Endothelial cell of umbilical vein (primary cell): ENCODE data around the gene NUPR1. TPM values are rescaled to one million over a fixed set of nuclear protein-coding genes. Genes with fewer than 3 reads are reported as not detected.

Source experiments
- BruUV-seq: library from RNA; stranded (reverse); fragments of 400-500 nt; replicated peaks from 2 replicates; lab custom pipeline; 2021; lab: Mats Ljungman, UMichigan
- CTCF ChIA-PET: fragments of 300-600, 350-600 bp; sonication (Branson Sonifier 250); formaldehyde crosslinking; loops from one replicate; lab custom pipeline; 2021; ENCODE audit warnings: antibody characterized with exemption, inconsistent platforms; lab: Charles Lee
- POLR2A ChIA-PET: fragments of 300-600, 350-600 bp; sonication (Branson Sonifier 250); formaldehyde crosslinking; loops from one replicate; lab custom pipeline; 2021; ENCODE audit warnings: antibody characterized with exemption, inconsistent platforms; lab: Charles Lee
- DNase-seq: peaks from one replicate; pipeline ENCODE4 v3.0.0-alpha.2; 2011; ENCODE audit warnings: low read depth, low spot score
- FAIRE-seq: peaks from 2 replicates; lab custom pipeline; 2011; peaks lifted over from hg19 to GRCh38; lab: Jason Lieb, UNC
- H2AFZ ChIP-seq: 2 replicates; pipeline ENCODE4 v1.6.0; 2012; ENCODE audit warnings: low read depth, low read length, control low read depth, inconsistent platforms
- H3K27ac ChIP-seq: 2 replicates; pipeline ENCODE4 v1.5.1; 2011; ENCODE audit warnings: low read depth, mild to moderate bottlenecking, control low read depth, low read length, moderate library complexity; ENCODE audit not compliant: insufficient read depth
- H3K27me3 ChIP-seq, 2 experiments: 2 replicates each; pipeline versions ENCODE4 v1.6.0 to v1.6.1; 2011; ENCODE audit warnings: low read length in 2 of 2, mixed read lengths in 1 of 2; ENCODE audit not compliant: control insufficient read depth in 2 of 2, insufficient read depth in 2 of 2
- H3K36me3 ChIP-seq, 2 experiments: 2 replicates in 1 of 2; 3 replicates in 1 of 2; pipeline ENCODE4 v1.5.1; 2011; ENCODE audit warnings: low read length in 2 of 2, mild to moderate bottlenecking in 1 of 2, moderate library complexity in 1 of 2; ENCODE audit not compliant: control insufficient read depth in 2 of 2, insufficient read depth in 2 of 2; ENCODE audit errors: extremely low read depth in 1 of 2
- H3K4me1 ChIP-seq: 3 replicates; pipeline ENCODE4 v1.5.1; 2011; ENCODE audit warnings: mild to moderate bottlenecking, low read length; ENCODE audit not compliant: control insufficient read depth, insufficient read depth; ENCODE audit errors: extremely low read depth
- H3K4me2 ChIP-seq: 2 replicates; pipeline ENCODE4 v1.6.1; 2011; ENCODE audit warnings: low read length, control low read depth, mixed read lengths; ENCODE audit not compliant: insufficient read depth
- H3K4me3 ChIP-seq, 3 experiments: fragments of 200-600 bp in 1 of 3; sonication (generic), shearing (Covaris generic) in 1 of 3; replicated peaks in 1 of 3; 2 replicates each; pipeline ENCODE4 v1.5.1; 2011 to 2016; ENCODE audit warnings: control low read depth in 3 of 3, low read length in 3 of 3, mild to moderate bottlenecking in 2 of 3, inconsistent platforms in 1 of 3, low read depth in 1 of 3, moderate library complexity in 1 of 3; ENCODE audit not compliant: insufficient read depth in 1 of 3
- H3K79me2 ChIP-seq: 2 replicates; pipeline ENCODE4 v1.6.0; 2012; ENCODE audit warnings: low read length, inconsistent platforms; ENCODE audit not compliant: control insufficient read depth, insufficient read depth
- H3K9ac ChIP-seq: replicated peaks from 2 replicates; pipeline ENCODE3; 2011; ENCODE audit warnings: low read length, control low read depth; ENCODE audit not compliant: insufficient read depth; ENCODE audit errors: extremely low read depth
- H3K9me1 ChIP-seq: replicated peaks from 3 replicates; pipeline ENCODE4 v1.6.0; 2011; ENCODE audit warnings: mild to moderate bottlenecking, low read length; ENCODE audit not compliant: control insufficient read depth, insufficient read depth; ENCODE audit errors: extremely low read depth
- H3K9me3 ChIP-seq: replicated peaks from 2 replicates; pipeline ENCODE4 v1.5.1; 2012; ENCODE audit warnings: low read length, inconsistent platforms; ENCODE audit not compliant: control insufficient read depth, insufficient read depth
- H4K20me1 ChIP-seq: replicated peaks from 2 replicates; pipeline ENCODE3; 2011; ENCODE audit warnings: mild to moderate bottlenecking, low read length; ENCODE audit not compliant: control insufficient read depth, insufficient read depth; ENCODE audit errors: extremely low read depth
- CTCF ChIP-seq, 2 donors: IDR thresholded peaks; 1 replicate in 1 of 2; 2 replicates in 1 of 2; pipeline ENCODE4 v1.5.1; 2011; ENCODE audit warnings: low read length in 2 of 2, mild to moderate bottlenecking in 2 of 2, moderate library complexity in 2 of 2, control low read depth in 1 of 2, inconsistent platforms in 1 of 2, low read depth in 1 of 2; ENCODE audit not compliant: insufficient read depth in 1 of 2; ENCODE audit errors: extremely low read depth in 1 of 2
- EZH2 ChIP-seq: IDR thresholded peaks from 2 replicates; pipeline ENCODE4 v1.6.1; 2012; ENCODE audit warnings: borderline replicate concordance, low read depth, mild to moderate bottlenecking, moderate library complexity, low read length, inconsistent platforms; ENCODE audit not compliant: severe bottlenecking
- FOS ChIP-seq: IDR thresholded peaks from 2 replicates; pipeline ENCODE4 v1.6.1; 2011; ENCODE audit warnings: mild to moderate bottlenecking, low read length, moderate library complexity, borderline replicate concordance; ENCODE audit not compliant: insufficient read depth
- GATA2 ChIP-seq: IDR thresholded peaks from 2 replicates; pipeline ENCODE4 v1.7.0; 2011; ENCODE audit warnings: low read depth, mild to moderate bottlenecking, moderate library complexity, mixed read lengths, low read length; ENCODE audit not compliant: insufficient read length, insufficient read depth
- JUN ChIP-seq: IDR thresholded peaks from 2 replicates; pipeline ENCODE4 v1.6.1; 2011; ENCODE audit warnings: borderline replicate concordance, low read depth; ENCODE audit not compliant: insufficient read length, insufficient read depth
- MAX ChIP-seq: IDR thresholded peaks from 2 replicates; pipeline ENCODE4 v1.6.1; 2011; ENCODE audit not compliant: insufficient read depth, insufficient read length
- MYC ChIP-seq: IDR thresholded peaks from one replicate; pipeline ENCODE4 v1.6.1; 2011; ENCODE audit warnings: mild to moderate bottlenecking, low read depth, low read length
- POLR2A ChIP-seq: IDR thresholded peaks from 2 replicates; pipeline ENCODE4 v1.6.1; 2012; ENCODE audit warnings: low read depth, mild to moderate bottlenecking, control low read depth, low read length
- POLR2AphosphoS5 ChIP-seq: IDR thresholded peaks from 2 replicates; pipeline ENCODE4 v1.6.1; 2012; ENCODE audit warnings: low read depth, mild to moderate bottlenecking, control low read depth, low read length, moderate library complexity; ENCODE audit not compliant: insufficient read depth
- dilution Hi-C: fragments of 300-500 bp; cut with MboI; formaldehyde crosslinking; loops from one replicate; pipeline ENCODE4 v1.15.0; 2019; ENCODE audit warnings: low sequenced_read_pairs; ENCODE audit not compliant: extremely low pct_ligation_motif_present
- intact Hi-C: fragments of 100-400 bp; cut with micrococcal nuclease; formaldehyde crosslinking; loops from one replicate; pipeline ENCODE4 v1.10.0; 2022
- polyA plus RNA-seq, 4 experiments: library from polyadenylated mRNA; depleted of rRNA in 3 of 4; stranded (reverse) in 3 of 4; unstranded in 1 of 4; fragments of >200 nt; gene quantifications; 2 replicates each; pipeline versions ENCODE4 v1.2.1 to v1.2.3, GENCODE V29; 2011 to 2012; ENCODE audit warnings: missing spikeins in 1 of 4
- total RNA-seq: library from RNA; stranded (reverse); gene quantifications from 2 replicates; pipeline ENCODE4 v1.2.3, GENCODE V29; 2021

Gene NUPR1
- total and polyA plus RNA-seq, 2 donors (not counting 3 experiments of a cell fraction or from before 2014, with no cell fraction given) = 1.8 to 4.9 TPM

DNA sequence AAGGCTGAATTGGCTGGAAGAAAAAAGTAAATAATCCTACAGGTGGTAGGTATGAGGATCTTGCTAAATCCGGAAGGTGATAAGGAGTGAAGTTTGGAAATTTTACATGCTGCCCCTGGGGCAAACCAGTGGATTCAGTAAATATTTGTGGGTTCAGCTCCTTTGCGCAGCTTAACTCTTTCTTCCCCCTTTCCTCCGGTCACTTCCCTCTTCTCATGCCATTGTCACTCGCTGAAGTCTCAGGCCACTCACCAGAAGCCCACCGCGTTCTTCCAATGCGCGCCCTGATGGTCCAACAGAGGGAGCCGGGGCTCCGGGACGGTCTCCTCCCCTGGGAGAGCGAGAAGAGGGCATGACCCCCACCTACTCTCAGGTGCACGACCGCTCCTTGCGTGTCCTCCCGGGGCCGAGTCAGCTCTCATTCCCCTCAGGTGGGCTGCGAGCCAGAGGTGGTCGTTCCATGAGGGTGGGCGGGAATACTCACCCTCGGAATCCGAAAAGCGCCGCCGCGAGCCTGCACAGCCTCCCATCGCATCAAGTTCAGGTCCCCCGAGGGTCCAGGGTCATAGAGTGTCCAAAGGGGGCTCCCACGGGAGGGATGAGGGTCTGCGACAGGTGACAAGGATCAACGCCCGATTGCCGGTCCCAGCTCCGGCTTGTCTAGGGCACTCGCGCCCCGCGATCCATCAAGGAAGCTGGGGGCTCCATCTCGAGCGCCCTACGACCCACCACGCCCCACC, 47.4 kb downstream of the NUPR1 start:
- Histone ChIP-seq H3K27ac (peak overlapping the region; percentile 33), H2AFZ (peak overlapping the region; percentile 95), H3K36me3 (peaks cover 0 to 9% of the 10 kb centered on the region in 2 experiments), H3K9ac (peak overlapping the region; percentile 88), H3K9me3 (no peaks in the 10 kb centered on the region), H3K79me2 (peaks cover 3% of the 10 kb centered on the region), H4K20me1 (no peaks in the 10 kb centered on the region), H3K4me1 (peaks cover 2% of the 10 kb centered on the region), H3K9me1 (no peaks in the 10 kb centered on the region), H3K27me3 (no peaks in the 10 kb centered on the region), H3K4me2 (peak overlapping the region; percentile 84), H3K4me3 (peak overlapping the region; percentile 73 to 94 (median 81))
- FAIRE-seq = peak; percentile 62
- TF ChIP-seq MYC (no peak), JUN (no peak), GATA2 (no peak), FOS (no peak), EZH2 (no peak), POLR2AphosphoS5 (peak; percentile 51), MAX (no peak), POLR2A (no peak), CTCF (IDR thresholded peaks at IDR 0.05; ENCODE audit: extremely low read depth in 1 of 2, insufficient read depth in 1 of 2, low read depth in 1 of 2, low read length in 2 of 2) (peak in 1 of 2 donors; percentile 37)
- peak; percentile 33 for DNase-seq
- dilution Hi-C loops = no loop called here
- intact Hi-C loops = no loop called here
- ChIA-PET POLR2A (interaction anchor here (0.6 to 0.7 kb wide), 4 partner anchors 17 to 447 kb away, joined by 3 to 6 read pairs (median 4); no protein-coding TSS in a partner anchor), CTCF (interaction anchor here (0.7 to 1.0 kb wide), 3 partner anchors 12 to 125 kb away, joined by 4 read pairs; no protein-coding TSS in a partner anchor)
- BruUV-seq = TSS peak; percentile 31
